Prostate gland (tissue), 2 donors: ENCODE results near the gene NCK1.

Source experiments
- POLR2A ChIP-seq: fragments of 450-650 bp; IDR thresholded peaks from one replicate; pipeline ENCODE4 v1.6.1; 2016; ENCODE audit warnings: antibody characterized with exemption, mild to moderate bottlenecking
- TF ChIP-seq, protein P1 (sequence below), 4 experiments: fragments of 200-600 bp in 2 of 4; fragments of 450-650 bp in 2 of 4; sonication (generic) in 2 of 4; IDR thresholded peaks; 1 replicate in 3 of 4; 2 replicates in 1 of 4; pipeline ENCODE4 v1.5.1; 2016 to 2019; ENCODE audit warnings: antibody characterized with exemption in 4 of 4, mild to moderate bottlenecking in 2 of 4, moderate library complexity in 2 of 4

- TF ChIP-seq, protein P1, sequence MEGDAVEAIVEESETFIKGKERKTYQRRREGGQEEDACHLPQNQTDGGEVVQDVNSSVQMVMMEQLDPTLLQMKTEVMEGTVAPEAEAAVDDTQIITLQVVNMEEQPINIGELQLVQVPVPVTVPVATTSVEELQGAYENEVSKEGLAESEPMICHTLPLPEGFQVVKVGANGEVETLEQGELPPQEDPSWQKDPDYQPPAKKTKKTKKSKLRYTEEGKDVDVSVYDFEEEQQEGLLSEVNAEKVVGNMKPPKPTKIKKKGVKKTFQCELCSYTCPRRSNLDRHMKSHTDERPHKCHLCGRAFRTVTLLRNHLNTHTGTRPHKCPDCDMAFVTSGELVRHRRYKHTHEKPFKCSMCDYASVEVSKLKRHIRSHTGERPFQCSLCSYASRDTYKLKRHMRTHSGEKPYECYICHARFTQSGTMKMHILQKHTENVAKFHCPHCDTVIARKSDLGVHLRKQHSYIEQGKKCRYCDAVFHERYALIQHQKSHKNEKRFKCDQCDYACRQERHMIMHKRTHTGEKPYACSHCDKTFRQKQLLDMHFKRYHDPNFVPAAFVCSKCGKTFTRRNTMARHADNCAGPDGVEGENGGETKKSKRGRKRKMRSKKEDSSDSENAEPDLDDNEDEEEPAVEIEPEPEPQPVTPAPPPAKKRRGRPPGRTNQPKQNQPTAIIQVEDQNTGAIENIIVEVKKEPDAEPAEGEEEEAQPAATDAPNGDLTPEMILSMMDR (IDR thresholded peaks at IDR 0.05): no peak
- TF ChIP-seq POLR2A: no peak
These were observed 68.1 kb downstream of the NCK1 start for GRCh38 chr3:136929977-136930670.
